HS-27A (cell line): ENCODE measurements around the gene ZNF428.

Source experiments
- DNase-seq: peaks from one replicate; pipeline ENCODE4 v3.0.0-alpha.2; 2012; ENCODE audit warnings: low read depth, missing footprints

Gene ZNF428

DNA sequence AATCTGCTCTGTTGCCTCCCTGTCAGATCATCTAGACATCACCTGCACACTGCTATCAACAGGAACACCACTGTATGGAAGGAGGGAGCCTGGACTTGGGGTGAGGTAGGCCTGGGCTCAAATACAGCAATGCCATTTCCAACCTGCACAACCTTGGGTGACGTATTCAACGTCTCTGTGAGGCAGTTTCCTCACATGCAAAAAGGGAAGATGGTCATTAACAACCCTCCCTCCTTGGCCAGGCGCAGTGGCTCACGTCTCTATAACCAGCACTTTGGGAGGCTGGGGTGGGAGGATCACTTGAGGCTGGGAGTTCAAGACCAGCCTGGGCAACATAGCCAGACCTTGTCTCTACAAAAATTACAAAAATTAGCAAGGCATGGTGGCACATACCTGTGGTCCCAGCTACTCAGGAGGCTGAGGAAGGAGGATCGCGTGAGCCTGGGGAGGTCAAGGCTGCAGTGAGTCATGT lies 57.2 kb downstream of the ZNF428 start:
- no peak for DNase-seq

DNA sequence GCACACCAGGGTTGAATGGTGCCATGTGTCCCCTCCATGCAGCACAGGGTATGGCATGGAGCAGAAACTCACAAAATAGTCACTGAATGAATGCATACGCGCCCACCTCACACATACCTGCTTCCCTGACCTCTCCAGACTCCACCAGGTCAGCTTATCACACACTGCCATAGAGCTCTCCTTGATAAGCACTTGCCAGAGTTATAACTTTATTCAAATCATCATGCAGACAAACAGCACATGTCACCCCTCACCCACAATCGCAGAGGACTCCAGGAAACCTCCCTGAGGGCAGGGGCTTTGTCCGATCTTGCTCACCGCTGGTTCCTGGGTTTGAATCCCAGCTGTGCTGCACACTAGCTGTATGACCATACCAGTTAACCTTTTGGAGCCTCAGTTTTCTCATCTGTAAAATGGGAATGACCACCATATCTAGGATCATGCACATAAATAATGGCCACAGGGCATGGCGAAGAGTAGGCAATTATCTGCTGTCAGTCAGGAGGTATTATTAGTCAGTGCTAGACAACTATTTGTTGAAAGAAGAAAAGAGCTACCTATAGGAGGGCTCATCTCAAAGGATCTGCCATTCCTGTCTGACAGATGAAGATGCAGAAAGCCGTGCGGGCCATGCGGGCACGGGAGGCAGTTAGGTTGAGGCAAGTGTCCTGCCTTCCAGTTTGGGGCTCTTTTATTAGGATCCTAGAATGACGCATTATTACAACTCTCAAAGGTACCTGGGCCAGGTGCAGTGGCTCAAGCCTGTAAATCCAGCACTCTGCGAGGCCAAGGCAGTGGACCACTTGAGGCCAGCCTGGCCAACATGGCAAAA lies 58.1 kb downstream of the ZNF428 start:
- no peak for DNase-seq

DNA sequence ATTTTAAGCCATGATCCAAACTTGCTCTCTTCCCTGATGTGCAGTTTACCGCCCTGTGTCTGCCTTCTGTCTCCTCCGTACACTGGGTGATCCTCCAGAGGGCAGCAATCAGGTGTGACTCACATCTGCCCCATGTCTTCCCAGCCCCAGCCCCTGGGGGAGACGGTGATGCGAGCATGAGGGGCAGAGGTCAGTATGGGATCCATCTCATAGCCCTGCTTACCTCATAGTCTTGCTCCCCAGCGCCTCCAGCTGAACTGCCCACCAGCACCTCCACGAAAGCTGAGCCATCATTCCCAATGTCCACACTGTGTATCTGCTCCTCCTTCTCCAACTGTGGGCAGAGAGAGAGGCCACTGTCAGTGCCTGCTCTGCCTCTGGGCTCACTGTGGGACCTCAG lies 58.7 kb downstream of the ZNF428 start:
- DNase-seq, result no peak
